ENCODE measurements around the gene L2HGDH. TPM values are rescaled to one million over a fixed set of nuclear protein-coding genes. Genes with fewer than 3 reads are reported as not detected.

L2HGDH gene
- total RNA-seq, 1 donor from 2014 or later: 5.2 TPM

- Mint-ChIP-seq H3K27ac (ENCODE audit: unreplicated experiment) (no peak overlapping the region), H3K4me1 (ENCODE audit: low read depth, unreplicated experiment) (peaks cover 5% of the 10 kb centered on the region), H3K27me3 (ENCODE audit: low read depth, unreplicated experiment) (no peaks in the 10 kb centered on the region), H3K4me3 (ENCODE audit: unreplicated experiment) (no peak overlapping the region), H3K9me3 (ENCODE audit: unreplicated experiment) (no peaks in the 10 kb centered on the region), H3K36me3 (ENCODE audit: low read depth, unreplicated experiment) (peaks cover 3% of the 10 kb centered on the region)
- no peak for TF ChIP-seq CTCF (IDR thresholded peaks at IDR 0.05; ENCODE audit: insufficient read depth, low read depth, low read length)
- no peak for TF ChIP-seq EZH2 (IDR thresholded peaks at IDR 0.05; ENCODE audit: insufficient read depth, low read length)
- Histone ChIP-seq H3K79me2 (ENCODE audit: insufficient read depth, low read length) (peaks cover 93% of the 10 kb centered on the region), H3K27me3 (ENCODE audit: insufficient read depth, low read length) (no peaks in the 10 kb centered on the region), H3K4me1 (ENCODE audit: insufficient read depth, low read length) (peaks cover 11% of the 10 kb centered on the region), H3K4me2 (ENCODE audit: low read length) (no peak overlapping the region), H3K36me3 (ENCODE audit: insufficient read depth, low read length) (no peaks in the 10 kb centered on the region), H4K20me1 (ENCODE audit: insufficient read depth, low read length) (peaks cover 71% of the 10 kb centered on the region), H3K27ac (ENCODE audit: low read depth, low read length) (no peak overlapping the region), H3K9ac (ENCODE audit: low read length) (no peak overlapping the region), H2AFZ (ENCODE audit: low read depth, low read length) (no peak overlapping the region), H3K4me3 (ENCODE audit: insufficient read depth, low read depth, low read length) (no peak overlapping the region), H3K9me3 (ENCODE audit: insufficient read depth, low read depth, low read length) (no peaks in the 10 kb centered on the region)
- DNase-seq (ENCODE audit: low read depth) (peak; percentile 3), FAIRE-seq (no peak)
Measured at GRCh38 chr14:50222055-50222613, 89.9 kb downstream of the L2HGDH start.

DNA sequence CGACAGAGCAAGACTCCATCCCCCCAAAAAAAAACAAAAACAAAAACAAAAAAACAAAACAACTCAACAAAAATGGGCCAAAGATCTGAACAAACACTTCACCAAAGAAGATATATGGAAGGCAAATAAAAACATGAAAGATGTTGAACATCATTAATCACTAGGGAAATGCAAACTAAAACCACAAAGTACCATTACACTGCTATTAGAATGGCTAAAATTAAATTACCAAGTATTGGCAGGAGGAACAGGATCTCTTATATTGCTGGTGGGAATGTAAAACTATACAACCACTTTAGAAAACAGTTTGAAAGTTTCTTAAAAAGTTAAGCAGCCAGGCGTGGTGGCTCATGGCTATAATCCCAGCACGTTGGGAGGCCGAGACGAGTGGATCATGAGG is 93.5 kb downstream of the L2HGDH start:
- peaks cover 5% of the 10 kb centered on the region for H3K4me1 Mint-ChIP-seq (ENCODE audit: low read depth, unreplicated experiment)
- no peaks in the 10 kb centered on the region for H3K36me3 Mint-ChIP-seq (ENCODE audit: low read depth, unreplicated experiment)
- no peak overlapping the region for H3K4me3 Mint-ChIP-seq (ENCODE audit: unreplicated experiment)
- no peak for DNase-seq (ENCODE audit: low read depth)
- H3K36me3 ChIP-seq (ENCODE audit: insufficient read depth, low read length): no peaks in the 10 kb centered on the region
- H3K9me3 Mint-ChIP-seq (ENCODE audit: unreplicated experiment): no peaks in the 10 kb centered on the region
- TF ChIP-seq CTCF (IDR thresholded peaks at IDR 0.05; ENCODE audit: insufficient read depth, low read depth, low read length): no peak
- TF ChIP-seq EZH2 (IDR thresholded peaks at IDR 0.05; ENCODE audit: insufficient read depth, low read length): no peak
- no peak overlapping the region for H3K9ac ChIP-seq (ENCODE audit: low read length)
- H3K27ac ChIP-seq (ENCODE audit: low read depth, low read length): no peak overlapping the region
- H3K27me3 Mint-ChIP-seq (ENCODE audit: low read depth, unreplicated experiment): no peaks in the 10 kb centered on the region
- peaks cover 58% of the 10 kb centered on the region for H4K20me1 ChIP-seq (ENCODE audit: insufficient read depth, low read length)
- peaks cover 95% of the 10 kb centered on the region for H3K79me2 ChIP-seq (ENCODE audit: insufficient read depth, low read length)
- no peaks in the 10 kb centered on the region for H3K4me1 ChIP-seq (ENCODE audit: insufficient read depth, low read length)
- H2AFZ ChIP-seq (ENCODE audit: low read depth, low read length): no peak overlapping the region
- no peak overlapping the region for H3K4me3 ChIP-seq (ENCODE audit: insufficient read depth, low read depth, low read length)
- H3K4me2 ChIP-seq (ENCODE audit: low read length): no peak overlapping the region
- H3K9me3 ChIP-seq (ENCODE audit: insufficient read depth, low read depth, low read length): no peaks in the 10 kb centered on the region
- no peak for FAIRE-seq
- no peak overlapping the region for H3K27ac Mint-ChIP-seq (ENCODE audit: unreplicated experiment)
- no peaks in the 10 kb centered on the region for H3K27me3 ChIP-seq (ENCODE audit: insufficient read depth, low read length)

DNA sequence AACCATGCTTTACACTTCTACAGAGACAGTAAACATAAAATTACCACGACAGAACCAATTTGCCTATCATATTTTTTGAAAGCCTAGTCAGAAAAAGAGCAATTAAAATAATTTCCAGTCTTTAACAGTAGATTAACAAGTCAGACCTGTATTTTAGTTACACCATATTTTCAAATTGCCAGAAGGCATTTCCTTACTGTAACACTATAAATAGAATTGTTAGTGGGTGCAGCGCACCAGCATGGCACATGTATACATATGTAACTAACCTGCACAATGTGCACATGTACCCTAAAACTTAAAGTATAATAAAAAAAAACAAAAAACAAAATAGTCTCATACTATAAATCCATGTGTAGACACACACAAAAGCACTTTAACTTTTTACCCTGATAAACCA is 96.6 kb downstream of the L2HGDH start:
- Histone ChIP-seq H3K27me3 (ENCODE audit: insufficient read depth, low read length) (no peaks in the 10 kb centered on the region), H3K9ac (ENCODE audit: low read length) (no peak overlapping the region), H4K20me1 (ENCODE audit: insufficient read depth, low read length) (peaks cover 49% of the 10 kb centered on the region), H3K4me3 (ENCODE audit: insufficient read depth, low read depth, low read length) (no peak overlapping the region), H3K4me2 (ENCODE audit: low read length) (no peak overlapping the region), H2AFZ (ENCODE audit: low read depth, low read length) (no peak overlapping the region), H3K4me1 (ENCODE audit: insufficient read depth, low read length) (no peaks in the 10 kb centered on the region), H3K36me3 (ENCODE audit: insufficient read depth, low read length) (no peaks in the 10 kb centered on the region), H3K27ac (ENCODE audit: low read depth, low read length) (no peak overlapping the region), H3K9me3 (ENCODE audit: insufficient read depth, low read depth, low read length) (no peaks in the 10 kb centered on the region), H3K79me2 (ENCODE audit: insufficient read depth, low read length) (peaks cover 83% of the 10 kb centered on the region)
- no peaks in the 10 kb centered on the region for H3K27me3 Mint-ChIP-seq (ENCODE audit: low read depth, unreplicated experiment)
- no peaks in the 10 kb centered on the region for H3K4me1 Mint-ChIP-seq (ENCODE audit: low read depth, unreplicated experiment)
- no peaks in the 10 kb centered on the region for H3K9me3 Mint-ChIP-seq (ENCODE audit: unreplicated experiment)
- FAIRE-seq (no peak), DNase-seq (ENCODE audit: low read depth) (no peak)
- no peak overlapping the region for H3K4me3 Mint-ChIP-seq (ENCODE audit: unreplicated experiment)
- H3K36me3 Mint-ChIP-seq (ENCODE audit: low read depth, unreplicated experiment): no peaks in the 10 kb centered on the region
- H3K27ac Mint-ChIP-seq (ENCODE audit: unreplicated experiment): no peak overlapping the region
- no peak for TF ChIP-seq CTCF (IDR thresholded peaks at IDR 0.05; ENCODE audit: insufficient read depth, low read depth, low read length)
- TF ChIP-seq EZH2 (IDR thresholded peaks at IDR 0.05; ENCODE audit: insufficient read depth, low read length): no peak
